ENCODE results near the gene NPC1L1. TPM values are rescaled to one million over a fixed set of nuclear protein-coding genes. Genes with fewer than 3 reads are reported as not detected.

Gene NPC1L1
- total and polyA plus RNA-seq, 2 of the 4 experiments (the other 2 are of a cell fraction) = 0.07 TPM; not detected in 1

GRCh38 chr7:44486001-44486400 lies 55.1 kb downstream of the NPC1L1 start:
- DNase-seq (no peak), ATAC-seq (ENCODE audit: low read depth) (no peak)
- H4K20me1 ChIP-seq (ENCODE audit: insufficient read depth, low read length) = peaks cover 14% of the 10 kb centered on the region; the same call in 1 of the 2 replicates
- ChIA-PET POLR2A (ENCODE audit: unreplicated experiment) (no interaction called here), CTCF (no interaction called here)
- in situ Hi-C loops (cut with MboI; ENCODE audit: low sequenced_read_pairs) = loop anchor here (5.0 kb wide), 1 partner anchor 71 kb away; no protein-coding TSS in a partner anchor
- H4K91ac ChIP-seq (ENCODE audit: insufficient read depth, low read depth, low read length) = no peak overlapping the region
- no peak overlapping the region for H4K5ac ChIP-seq (ENCODE audit: low read depth, low read length)
- H3K9ac ChIP-seq (ENCODE audit: low read depth, low read length) = no peak overlapping the region
- no peak for TF ChIP-seq NFE2L2 (IDR thresholded peaks at IDR 0.05; ENCODE audit: low read depth, low read length)
- H3K4ac ChIP-seq (ENCODE audit: low read depth, low read length) = no peak overlapping the region
- no peak overlapping the region for H3K4me3 ChIP-seq (ENCODE audit: insufficient read depth, low read depth, low read length)
- H2BK5ac ChIP-seq (ENCODE audit: low read depth, low read length, poor library complexity, severe bottlenecking) = no peak overlapping the region
- H3K23ac ChIP-seq (ENCODE audit: low read depth, low read length) = no peak overlapping the region
- H2AFZ ChIP-seq (replicated peaks; ENCODE audit: low read length, poor library complexity) = no peak overlapping the region
- BruUV-seq (replicated peaks) = no TSS peak
- no peak overlapping the region for H4K8ac ChIP-seq (ENCODE audit: low read depth in 2 of 2, low read length in 2 of 2)
- H3K18ac ChIP-seq (ENCODE audit: low read depth, low read length) = no peak overlapping the region
- no peak overlapping the region for H3K4me2 ChIP-seq (ENCODE audit: low read depth, low read length)
- no peak overlapping the region for H2AK5ac ChIP-seq (ENCODE audit: low read depth, low read length)
- H3K9me3 ChIP-seq (ENCODE audit: control insufficient read depth, insufficient read depth, low read length) = peaks cover 3% of the 10 kb centered on the region; the same call in 1 of the 2 replicates
- H3K36me3 ChIP-seq (ENCODE audit: control insufficient read depth, insufficient read depth, low read length) = peaks cover 22% of the 10 kb centered on the region
- no peak overlapping the region for H2BK120ac ChIP-seq (ENCODE audit: low read depth, low read length)
- no peak overlapping the region for H3K14ac ChIP-seq (replicated peaks; ENCODE audit: low read depth, low read length)
- dilution Hi-C loops (cut with HindIII; ENCODE audit: low sequenced_read_pairs, unreplicated experiment) = no loop called here
- H3K9me1 ChIP-seq (ENCODE audit: insufficient read depth, low read length) = peaks cover 19% of the 10 kb centered on the region
- H2AK9ac ChIP-seq (replicated peaks; ENCODE audit: low read depth, low read length, poor library complexity) = no peak overlapping the region
- H2BK20ac ChIP-seq (ENCODE audit: low read depth, low read length) = no peak overlapping the region
- no CpG with 5 or more reads among the region's 4 CpGs for WGBS, 2 experiments (ENCODE audit: extremely low coverage in 2 of 2, insufficient read length in 1 of 2)
- H3K27ac ChIP-seq (ENCODE audit: insufficient read depth, low read length) = no peak overlapping the region
- H3K27me3 ChIP-seq (ENCODE audit: control insufficient read depth, insufficient read depth, low read length) = no peaks in the 10 kb centered on the region
- intact Hi-C loops (cut with micrococcal nuclease) = no loop called here
- peaks cover 2% of the 10 kb centered on the region; the same call in 1 of the 2 replicates for H3K4me1 ChIP-seq (ENCODE audit: control insufficient read depth, insufficient read depth, low read length)
- no peak overlapping the region for H2BK15ac ChIP-seq (ENCODE audit: low read depth, low read length)
- H3K56ac ChIP-seq (ENCODE audit: extremely low read depth, insufficient read depth, low read length) = no peak overlapping the region
- H3K79me1 ChIP-seq (ENCODE audit: low read depth in 1 of 2, low read length in 2 of 2) = peaks cover 42 to 74% of the 10 kb centered on the region in 2 experiments
